Panc1 (cell line): ENCODE measurements around the gene ZNF692.

Experiments used
- CTCF ChIP-seq: fragments of 450-650 bp; IDR thresholded peaks from 2 replicates; pipeline ENCODE4 v1.5.1; 2017; ENCODE audit warnings: mild to moderate bottlenecking
- REST ChIP-seq, 2 experiments: IDR thresholded peaks; 2 replicates each; pipeline ENCODE4 v1.6.1; 2011 to 2012; ENCODE audit warnings: low read depth in 2 of 2, control low read depth in 1 of 2, low read length in 1 of 2, mild to moderate bottlenecking in 1 of 2, moderate library complexity in 1 of 2; ENCODE audit not compliant: insufficient read depth in 1 of 2

GRCh38 chr1:248873993-248874533 is 15.2 kb upstream of the ZNF692 start:
- no peak for TF ChIP-seq CTCF
- TF ChIP-seq REST (IDR thresholded peaks at IDR 0.05; ENCODE audit: insufficient read depth in 1 of 2, low read depth in 2 of 2, low read length in 1 of 2): no peak; a peak in 1 of 4 replicates
